GM18498 (cell line): ENCODE data around the gene CMIP.

ENCODE experiments used
- ATAC-seq: cut with Tn5 transposase; IDR thresholded peaks from one replicate; pipeline ENCODE4 v1.9.1; 2021; ENCODE audit warnings: mild to moderate bottlenecking, moderate library complexity; ENCODE audit not compliant: unreplicated experiment

The CMIP gene

DNA sequence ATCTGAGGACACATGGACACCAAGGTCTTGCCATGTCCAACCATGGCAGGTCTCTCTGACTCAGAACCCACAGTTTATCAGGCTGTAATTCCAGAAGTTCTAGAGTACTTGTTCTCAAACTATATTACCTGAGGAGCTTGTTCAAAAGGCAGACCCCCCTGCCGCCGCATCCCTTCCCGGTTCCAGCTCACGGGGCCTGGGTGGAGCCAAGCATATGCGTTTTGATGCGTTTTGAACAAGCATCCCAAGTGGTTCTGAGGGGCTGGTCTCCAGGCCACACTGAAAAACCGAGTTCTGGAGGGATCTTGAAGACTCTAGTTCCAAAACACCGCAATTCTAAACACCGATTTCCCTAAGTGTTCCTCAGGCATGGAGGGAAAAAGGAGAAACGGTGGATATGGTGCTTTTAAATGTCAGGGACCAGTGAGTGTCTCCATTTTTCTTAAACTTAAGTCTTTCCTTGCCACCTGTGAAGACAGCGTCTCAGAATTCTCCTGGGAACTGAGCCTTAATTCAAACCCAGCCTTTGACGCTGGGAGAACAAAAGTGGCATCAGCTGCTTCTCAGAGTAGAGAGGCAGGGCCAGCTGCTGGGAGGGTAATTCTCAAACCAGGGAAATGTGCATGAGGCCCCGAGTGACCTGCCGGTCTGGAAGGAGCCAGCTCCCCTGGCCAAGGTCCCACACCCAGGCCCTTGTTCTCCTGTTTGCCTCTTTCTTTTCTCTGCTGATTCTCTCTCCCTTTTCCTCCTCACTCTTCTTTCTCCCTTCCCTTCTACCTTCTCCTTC lies 250.1 kb downstream of the CMIP start:
- no peak for ATAC-seq

GRCh38 chr16:81695321-81696165 lies 250.9 kb downstream of the CMIP start:
- ATAC-seq, result no peak

DNA sequence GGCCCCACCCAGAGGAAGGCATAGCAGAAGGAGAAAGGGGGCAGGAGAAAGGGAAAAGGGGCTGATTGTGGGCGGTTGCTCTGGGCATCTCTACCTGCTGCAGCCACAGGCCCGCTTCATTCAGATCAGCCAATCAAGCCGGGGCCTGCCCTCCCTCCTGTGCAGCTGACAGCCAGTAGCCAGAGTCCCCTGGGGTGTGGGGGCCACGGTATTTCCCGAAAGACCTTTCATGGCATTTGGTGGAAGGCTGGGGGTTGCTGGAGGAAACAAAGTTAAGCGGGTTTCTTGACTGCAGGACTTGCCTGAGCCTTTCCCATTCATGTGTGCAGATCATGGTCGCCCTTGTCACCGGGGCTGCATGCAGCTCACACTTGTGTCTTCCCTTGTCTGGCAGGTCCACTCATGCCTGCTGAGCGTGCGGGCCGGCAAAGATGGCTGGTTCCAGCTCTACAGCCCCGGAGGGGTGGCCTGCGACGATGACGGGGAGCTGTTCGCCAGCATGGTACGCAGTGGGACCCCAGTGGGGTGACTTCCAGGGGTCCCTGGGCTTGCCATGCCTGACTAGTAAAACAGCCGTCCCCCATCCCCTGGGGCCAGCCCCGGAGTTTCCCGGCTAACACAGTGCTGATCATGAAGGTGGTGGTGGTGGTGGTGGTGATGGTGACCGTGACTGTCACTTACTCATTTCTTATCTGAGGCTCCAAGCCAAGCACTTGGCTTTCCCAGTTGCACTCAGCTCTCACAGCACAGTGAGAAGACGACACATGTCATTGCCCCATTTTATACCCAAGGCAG lies 251.8 kb downstream of the CMIP start:
- ATAC-seq, result no peak

DNA sequence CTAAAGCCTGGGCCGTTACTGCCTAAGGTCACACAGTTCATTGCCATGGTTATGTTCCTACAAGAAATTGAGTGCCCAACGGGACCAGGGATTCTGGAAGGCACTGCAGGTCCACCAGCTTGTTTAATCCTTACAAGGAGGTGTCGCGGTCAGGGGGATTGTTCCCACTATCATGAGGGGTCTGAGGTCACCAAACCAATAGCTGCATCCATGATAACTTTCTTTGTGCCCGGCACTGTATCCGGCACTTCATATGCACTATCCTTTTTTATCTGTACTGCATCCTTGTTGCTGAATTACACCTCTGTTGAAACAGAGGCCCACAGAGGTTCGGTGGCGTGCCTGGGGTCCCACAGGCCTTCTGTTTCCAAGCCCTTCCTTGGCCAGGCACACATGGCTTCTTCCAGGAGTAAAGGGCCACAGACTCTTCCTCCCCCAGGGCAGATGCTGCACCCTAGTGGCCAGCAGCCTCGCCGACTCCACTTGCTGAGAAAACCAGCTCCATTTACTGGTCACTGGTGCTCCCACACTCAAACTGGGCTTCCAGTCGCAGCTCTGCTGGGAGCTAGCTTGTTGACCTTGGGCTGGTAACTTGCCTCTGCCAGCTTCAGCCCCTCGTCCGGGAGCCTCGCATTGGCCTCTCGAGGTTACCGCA lies 252.5 kb downstream of the CMIP start:
- ATAC-seq, result no peak

DNA sequence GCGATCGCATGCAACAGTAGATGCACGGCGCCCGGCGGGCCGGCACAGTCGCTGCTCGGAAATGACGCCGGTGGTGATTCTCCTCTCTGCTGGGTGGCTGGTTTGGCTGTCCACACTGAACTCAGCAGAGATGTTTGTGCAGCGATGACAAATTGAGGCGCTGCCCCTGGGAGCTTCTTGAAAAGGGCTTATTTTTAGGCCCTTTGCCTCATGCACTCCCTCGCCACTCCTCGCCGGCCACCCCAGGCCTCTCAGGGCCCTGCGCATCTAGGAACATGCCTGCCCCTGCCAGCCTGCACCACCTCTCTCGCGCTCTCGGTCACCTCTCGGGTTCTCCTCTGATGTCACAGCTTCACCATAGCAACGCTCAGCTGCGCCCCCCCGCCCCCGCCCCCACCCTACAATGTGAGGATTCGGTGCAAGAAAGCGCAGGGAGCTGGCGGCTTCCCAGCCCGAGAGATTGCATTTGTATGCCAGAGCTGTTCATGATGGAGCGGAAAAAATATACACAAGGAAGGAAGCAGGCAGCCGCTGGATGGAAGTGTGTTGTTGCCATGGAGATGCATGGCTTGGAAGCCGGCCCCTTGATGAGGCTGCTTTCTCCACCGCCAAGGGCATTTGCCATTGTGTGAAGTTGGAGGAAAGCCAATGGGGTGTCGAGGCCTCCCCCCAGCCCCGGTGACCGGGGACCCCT lies 253.2 kb downstream of the CMIP start:
- ATAC-seq, result no peak

GRCh38 chr16:81698310-81698641 lies 253.7 kb downstream of the CMIP start:
- no peak for ATAC-seq

DNA sequence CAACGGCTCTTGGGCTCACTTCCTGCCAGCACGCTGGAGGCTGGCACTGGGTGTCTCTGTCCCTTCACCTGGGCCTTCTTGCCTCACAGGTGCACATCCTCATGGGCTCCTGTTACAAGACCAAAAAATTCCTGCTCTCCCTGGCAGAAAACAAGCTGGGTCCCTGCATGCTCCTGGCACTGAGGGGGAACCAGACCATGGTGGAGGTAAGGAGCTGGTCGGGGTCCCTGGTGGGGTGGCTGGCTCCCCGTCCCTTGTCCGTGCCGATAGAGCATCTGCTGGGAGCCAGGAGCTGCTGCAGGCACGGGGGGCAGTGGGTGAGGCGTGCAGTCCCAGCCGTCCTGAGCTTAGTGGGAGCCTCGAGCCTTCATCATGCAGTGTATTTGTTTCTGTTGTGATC lies 255.0 kb downstream of the CMIP start:
- ATAC-seq, result no peak

- ATAC-seq, result no peak
Observed at GRCh38 chr16:81700071-81700779, 255.6 kb downstream of the CMIP start.

DNA sequence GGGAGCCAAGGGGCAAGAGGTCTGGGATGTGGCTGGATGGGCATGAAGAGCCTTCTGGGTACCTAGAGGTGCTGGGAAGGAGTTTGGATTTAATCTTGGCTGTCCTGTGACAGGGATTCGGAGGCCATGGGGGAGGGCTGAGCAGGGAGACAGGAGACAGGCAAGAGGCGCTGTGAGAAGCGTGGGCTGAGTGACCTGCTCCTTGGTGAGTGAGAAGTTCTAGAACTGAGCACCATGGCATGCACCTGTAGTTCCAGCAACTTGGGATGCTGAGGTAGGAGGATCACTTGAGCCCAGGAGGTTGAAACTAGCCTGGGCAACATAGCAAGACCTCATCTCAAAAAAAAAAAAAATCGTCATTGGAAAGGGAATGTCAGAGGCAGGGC lies 256.2 kb downstream of the CMIP start:
- ATAC-seq, result no peak

GRCh38 chr16:81701296-81701970 lies 256.8 kb downstream of the CMIP start:
- no peak for ATAC-seq

GRCh38 chr16:81702506-81702905 lies 257.9 kb downstream of the CMIP start:
- ATAC-seq, result no peak

DNA sequence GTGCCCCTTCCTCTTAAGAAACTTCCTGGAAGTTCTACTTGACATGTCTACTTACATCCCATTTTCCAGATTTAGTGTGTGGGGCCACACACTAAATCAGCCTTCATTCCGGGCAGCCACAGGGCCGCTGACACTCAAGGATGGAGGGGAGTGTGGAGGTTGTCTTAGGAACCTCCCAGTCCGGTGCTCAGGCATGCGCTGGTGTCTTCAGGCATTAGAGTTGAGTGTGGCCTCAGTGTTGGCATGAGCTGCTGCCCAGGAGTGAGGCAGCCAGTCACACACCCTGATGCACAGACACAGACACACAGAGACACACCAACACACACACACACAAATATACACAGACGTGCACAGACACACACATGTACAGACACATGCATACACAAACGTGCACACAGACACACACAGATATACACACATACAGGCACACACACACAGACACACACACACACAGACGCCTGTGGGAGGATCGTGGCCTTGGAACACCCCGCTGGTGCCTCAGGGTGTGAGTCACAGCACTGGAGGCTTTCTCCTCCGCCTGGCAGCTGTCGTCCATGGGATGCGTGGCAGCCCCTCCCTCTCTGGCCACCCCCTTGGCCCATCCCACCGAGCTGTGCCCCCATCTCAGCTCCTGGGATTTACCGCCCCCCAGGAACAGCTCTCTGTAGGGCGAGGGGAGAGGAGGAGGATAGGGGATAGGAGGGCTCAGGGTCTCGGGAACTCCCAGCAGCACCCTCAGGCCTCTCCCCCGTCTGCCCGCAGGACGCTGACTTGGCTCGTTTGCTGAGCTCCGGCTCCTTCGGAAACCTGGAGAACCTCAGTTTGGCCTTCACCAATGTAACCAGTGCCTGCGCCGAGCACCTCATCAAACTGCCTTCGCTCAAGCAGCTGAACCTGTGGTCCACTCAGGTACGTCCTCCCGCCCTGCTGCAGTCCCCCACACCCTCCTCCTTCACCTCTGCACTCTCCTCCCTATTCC lies 258.9 kb downstream of the CMIP start:
- ATAC-seq, result no peak

DNA sequence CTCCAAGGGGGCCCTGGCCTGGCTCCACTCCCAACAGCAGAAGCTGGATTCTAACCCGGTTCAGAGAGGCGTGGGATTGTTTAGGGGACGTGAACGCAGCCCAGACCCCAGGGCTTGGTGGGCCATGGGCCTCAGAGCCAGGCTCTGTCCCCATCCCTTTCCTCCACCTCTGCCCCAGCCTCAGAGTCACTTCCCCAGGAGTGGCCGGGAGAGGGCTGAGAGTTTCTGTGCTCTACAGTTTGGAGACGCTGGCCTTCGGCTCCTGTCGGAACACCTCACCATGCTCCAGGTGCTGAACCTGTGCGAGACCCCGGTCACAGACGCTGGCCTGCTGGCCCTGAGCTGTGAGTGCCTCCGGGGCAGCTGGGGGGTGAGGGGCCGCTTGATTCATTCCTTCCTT lies 260.7 kb downstream of the CMIP start:
- ATAC-seq, result no peak

- no peak for ATAC-seq
Observed at GRCh38 chr16:81706327-81707295, 262.0 kb downstream of the CMIP start.

- no peak for ATAC-seq
Observed at GRCh38 chr16:81707411-81708265, 263.0 kb downstream of the CMIP start.
